OCI-LY7 (cell line): ENCODE results near the gene BFSP2.

ENCODE experiments used
- CTCF ChIP-seq: fragments of 200-600 bp; sonication (generic); conservative IDR thresholded peaks from 2 replicates; pipeline ENCODE4 v1.5.1; 2014; ENCODE audit warnings: mild to moderate bottlenecking, antibody characterized with exemption, low read length, moderate library complexity, mixed read lengths
- EZH2phosphoT487 ChIP-seq: fragments of 200-600 bp; sonication (generic); IDR thresholded peaks from 2 replicates; pipeline ENCODE4 v1.6.1; 2018; ENCODE audit warnings: low read depth, borderline replicate concordance, mild to moderate bottlenecking, mixed run types, antibody characterized with exemption, low read length, moderate library complexity, mixed read lengths

- TF ChIP-seq CTCF (no peak), EZH2phosphoT487 (no peak)
Measured at GRCh38 chr3:133360476-133360875, 39.4 kb upstream of the BFSP2 start.
